DND-41 (cell line): Measurements from ENCODE around the gene TAF1A.

Experiments used
- EZH2 ChIP-seq: IDR thresholded peaks from 3 replicates; pipeline ENCODE4 v1.6.1; 2012; ENCODE audit warnings: borderline replicate concordance, low read depth, mild to moderate bottlenecking, moderate library complexity, low read length, inconsistent platforms; ENCODE audit not compliant: severe bottlenecking
- TF ChIP-seq, protein P1 (sequence below): IDR thresholded peaks from 2 replicates; pipeline ENCODE4 v1.5.1; 2012; ENCODE audit warnings: borderline replicate concordance, low read length, moderate library complexity, mild to moderate bottlenecking; ENCODE audit not compliant: poor library complexity, severe bottlenecking; ENCODE audit errors: extremely low read depth

GRCh38 chr1:222543817-222544216, 45.9 kb downstream of the TAF1A start:
- TF ChIP-seq, protein P1, sequence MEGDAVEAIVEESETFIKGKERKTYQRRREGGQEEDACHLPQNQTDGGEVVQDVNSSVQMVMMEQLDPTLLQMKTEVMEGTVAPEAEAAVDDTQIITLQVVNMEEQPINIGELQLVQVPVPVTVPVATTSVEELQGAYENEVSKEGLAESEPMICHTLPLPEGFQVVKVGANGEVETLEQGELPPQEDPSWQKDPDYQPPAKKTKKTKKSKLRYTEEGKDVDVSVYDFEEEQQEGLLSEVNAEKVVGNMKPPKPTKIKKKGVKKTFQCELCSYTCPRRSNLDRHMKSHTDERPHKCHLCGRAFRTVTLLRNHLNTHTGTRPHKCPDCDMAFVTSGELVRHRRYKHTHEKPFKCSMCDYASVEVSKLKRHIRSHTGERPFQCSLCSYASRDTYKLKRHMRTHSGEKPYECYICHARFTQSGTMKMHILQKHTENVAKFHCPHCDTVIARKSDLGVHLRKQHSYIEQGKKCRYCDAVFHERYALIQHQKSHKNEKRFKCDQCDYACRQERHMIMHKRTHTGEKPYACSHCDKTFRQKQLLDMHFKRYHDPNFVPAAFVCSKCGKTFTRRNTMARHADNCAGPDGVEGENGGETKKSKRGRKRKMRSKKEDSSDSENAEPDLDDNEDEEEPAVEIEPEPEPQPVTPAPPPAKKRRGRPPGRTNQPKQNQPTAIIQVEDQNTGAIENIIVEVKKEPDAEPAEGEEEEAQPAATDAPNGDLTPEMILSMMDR = no peak
- TF ChIP-seq EZH2 = no peak
